GM19193 (cell line): ENCODE measurements around the gene GLTPD2.

ENCODE experiments used
- POLR2A ChIP-seq: IDR thresholded peaks from 4 replicates; pipeline ENCODE4 v1.6.1; 2011; ENCODE audit not compliant: insufficient read depth, insufficient read length; ENCODE audit errors: extremely low read depth

Gene GLTPD2

GRCh38 chr17:4812690-4813089 lies 23.9 kb downstream of the GLTPD2 start:
- TF ChIP-seq POLR2A = no peak

- no peak for TF ChIP-seq POLR2A
Measured at GRCh38 chr17:4815043-4815675, 26.4 kb downstream of the GLTPD2 start.

GRCh38 chr17:4816826-4817225 lies 28.1 kb downstream of the GLTPD2 start:
- no peak for TF ChIP-seq POLR2A

GRCh38 chr17:4818276-4818675 lies 29.5 kb downstream of the GLTPD2 start:
- TF ChIP-seq POLR2A = no peak

- TF ChIP-seq POLR2A = no peak
Measured at GRCh38 chr17:4822835-4823234, 34.1 kb downstream of the GLTPD2 start.

GRCh38 chr17:4823373-4824089 lies 34.8 kb downstream of the GLTPD2 start:
- TF ChIP-seq POLR2A = no peak

GRCh38 chr17:4827399-4827798 lies 38.6 kb downstream of the GLTPD2 start:
- no peak for TF ChIP-seq POLR2A

- TF ChIP-seq POLR2A = peak; percentile 67
Measured at GRCh38 chr17:4833178-4833940, 44.6 kb downstream of the GLTPD2 start, which contains the start of gene MINK1. MINK1 (plus strand) TSS chr17:4833340; CDS start chr17:4833584, 244 bp downstream.

GRCh38 chr17:4833941-4834680 lies 45.3 kb downstream of the GLTPD2 start:
- TF ChIP-seq POLR2A = no peak

- no peak for TF ChIP-seq POLR2A
Measured at GRCh38 chr17:4834681-4835020, 45.9 kb downstream of the GLTPD2 start.

GRCh38 chr17:4836221-4836620 lies 47.5 kb downstream of the GLTPD2 start:
- no peak for TF ChIP-seq POLR2A

- no peak for TF ChIP-seq POLR2A
Measured at GRCh38 chr17:4837471-4838308, 48.9 kb downstream of the GLTPD2 start.

GRCh38 chr17:4838309-4838785 lies 49.6 kb downstream of the GLTPD2 start:
- TF ChIP-seq POLR2A = no peak

- TF ChIP-seq POLR2A = no peak
Measured at GRCh38 chr17:4839221-4839620, 50.5 kb downstream of the GLTPD2 start.
